NCI-H1105 treated with DMSO at 0.1 percent for 48 hours (cell line): ENCODE measurements around the gene FHIT.
A peak's percentile ranks its signal among the peaks of the same experiment; 100 is the strongest.

ENCODE experiments used
- DNase-seq: peaks from one replicate; lab custom pipeline; 2025; lab: John Stamatoyannopoulos, UW

FHIT gene

GRCh38 chr3:60325610-60326170 is 925.6 kb downstream of the FHIT start:
- no peak for DNase-seq

DNA sequence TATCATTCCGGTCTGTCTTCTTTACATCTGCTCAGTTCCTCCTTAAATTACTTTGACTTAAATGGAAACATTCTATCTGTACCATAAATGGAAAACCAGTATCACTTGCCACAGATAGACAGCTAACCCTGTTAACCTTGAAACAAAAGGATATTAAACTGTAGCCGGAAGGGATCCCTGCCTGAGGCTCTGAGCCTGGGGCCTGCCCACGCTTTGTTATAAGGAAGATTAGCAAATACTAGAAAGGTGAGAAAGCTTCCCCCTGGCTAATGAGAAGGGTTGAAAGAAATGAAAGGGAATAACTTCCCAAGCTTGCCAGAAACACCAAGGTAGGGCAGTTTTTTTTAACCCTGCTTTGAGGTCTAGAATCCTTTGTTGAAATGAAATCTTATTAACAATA is 927.6 kb downstream of the FHIT start:
- no peak for DNase-seq

GRCh38 chr3:60323180-60323579 is 928.1 kb downstream of the FHIT start:
- no peak for DNase-seq

DNA sequence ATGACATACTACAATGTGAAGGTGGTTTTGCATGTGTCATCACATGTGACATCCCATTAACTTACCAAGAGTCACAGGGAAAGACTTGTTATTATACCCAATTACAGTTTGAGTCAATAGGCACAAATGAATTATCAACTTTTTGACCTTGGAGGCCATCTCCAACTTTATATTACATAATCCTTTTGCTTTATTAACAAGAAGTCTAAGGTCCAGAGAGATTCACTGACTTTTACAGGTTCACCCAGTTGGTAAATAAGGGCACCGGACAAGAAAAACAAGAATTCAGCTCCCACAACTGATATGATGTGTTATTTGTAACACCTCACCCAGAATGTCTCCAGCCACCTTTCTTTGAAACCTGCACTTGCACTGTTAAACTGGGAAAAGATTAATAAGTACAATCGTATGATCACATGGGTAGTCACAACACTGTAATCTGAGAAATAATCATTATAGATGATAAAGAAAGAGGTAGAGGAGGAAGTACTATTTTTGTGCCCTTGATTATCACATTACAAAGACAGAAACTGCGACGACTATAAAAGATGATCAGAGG is 928.9 kb downstream of the FHIT start:
- no peak for DNase-seq

DNA sequence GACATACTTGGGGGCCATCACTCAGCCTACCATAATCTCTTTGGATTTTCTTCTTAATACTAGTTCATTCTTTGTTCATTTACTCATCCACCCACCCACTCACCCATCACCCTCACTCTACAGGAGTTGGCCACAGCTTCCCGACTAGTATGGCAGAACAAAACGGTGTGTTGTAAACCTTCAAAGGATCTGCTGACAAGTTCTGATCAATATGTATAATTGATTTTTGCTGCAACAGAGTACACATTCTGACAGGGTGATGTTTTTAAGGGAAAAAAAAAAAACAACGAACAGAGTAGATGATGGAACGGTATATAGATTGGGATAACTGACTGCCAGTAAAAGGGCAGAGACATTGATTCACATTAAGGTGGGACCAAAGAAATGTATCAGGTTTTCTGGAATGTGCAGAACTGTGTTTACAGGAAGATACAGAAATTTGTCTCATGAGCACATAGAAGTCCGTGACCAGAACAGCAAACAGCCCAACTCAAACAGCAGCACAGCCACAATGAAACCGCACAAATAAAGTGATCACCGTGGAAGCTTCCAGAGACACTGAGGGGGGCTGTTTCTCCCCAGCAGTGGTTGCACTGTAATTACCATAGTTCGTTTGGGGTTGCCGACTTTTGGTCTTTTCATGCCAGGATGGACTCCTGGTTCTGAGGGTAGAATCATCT is 931.9 kb downstream of the FHIT start:
- no peak for DNase-seq

- DNase-seq, result no peak
Observed at GRCh38 chr3:60316121-60316797, 935.0 kb downstream of the FHIT start.

DNA sequence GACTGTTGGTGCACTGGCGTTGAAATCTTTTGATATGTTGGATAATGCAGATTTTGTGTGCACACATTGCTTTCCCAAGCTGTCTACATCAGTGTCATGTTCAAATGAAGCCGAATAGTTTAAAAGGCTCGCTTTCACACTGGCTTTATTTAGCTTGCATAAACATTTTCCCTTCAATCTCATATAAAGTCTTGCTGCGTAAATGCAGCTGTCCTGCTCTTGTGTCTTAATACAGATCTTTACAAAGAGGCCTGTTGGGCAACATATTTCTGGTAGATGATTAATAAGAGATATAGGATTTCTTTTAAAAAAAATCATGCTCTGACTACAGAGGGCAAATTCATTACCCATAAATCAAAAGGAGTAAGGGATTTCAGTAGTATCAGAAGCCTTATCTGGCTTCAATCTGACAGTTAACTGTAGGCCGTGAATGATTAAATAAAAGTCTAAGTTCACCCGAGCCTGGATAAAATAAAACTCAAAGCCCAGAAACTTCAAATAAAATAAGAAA is 937.2 kb downstream of the FHIT start:
- no peak for DNase-seq

DNA sequence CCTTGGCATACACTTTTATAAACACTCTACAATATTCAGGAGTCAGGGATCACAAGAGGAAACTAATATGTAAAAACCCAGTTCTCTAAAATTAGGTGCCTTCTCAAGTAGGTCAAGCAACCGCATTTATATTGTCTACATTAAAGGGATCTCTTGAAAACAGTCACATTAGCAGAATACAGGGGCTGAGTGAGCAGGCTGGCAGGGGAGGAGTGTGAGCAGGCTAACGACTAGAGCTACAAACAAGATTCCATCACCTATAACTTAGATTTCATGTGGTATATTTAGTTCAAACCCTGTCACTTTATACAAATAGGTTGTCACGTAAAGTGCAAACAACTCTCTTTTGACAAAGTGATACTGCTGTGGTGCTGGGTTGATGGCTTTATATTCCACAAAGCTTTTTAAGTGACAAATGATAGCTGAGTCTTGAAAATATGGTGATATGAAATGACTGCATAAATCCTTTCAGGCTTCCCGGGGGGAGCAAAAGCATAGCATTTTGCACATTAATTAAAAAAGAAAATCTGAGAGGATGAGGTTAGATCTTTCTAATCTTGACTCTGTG is 937.9 kb downstream of the FHIT start:
- no peak for DNase-seq

- no peak for DNase-seq
Observed at GRCh38 chr3:60309539-60310268, 941.5 kb downstream of the FHIT start.

DNA sequence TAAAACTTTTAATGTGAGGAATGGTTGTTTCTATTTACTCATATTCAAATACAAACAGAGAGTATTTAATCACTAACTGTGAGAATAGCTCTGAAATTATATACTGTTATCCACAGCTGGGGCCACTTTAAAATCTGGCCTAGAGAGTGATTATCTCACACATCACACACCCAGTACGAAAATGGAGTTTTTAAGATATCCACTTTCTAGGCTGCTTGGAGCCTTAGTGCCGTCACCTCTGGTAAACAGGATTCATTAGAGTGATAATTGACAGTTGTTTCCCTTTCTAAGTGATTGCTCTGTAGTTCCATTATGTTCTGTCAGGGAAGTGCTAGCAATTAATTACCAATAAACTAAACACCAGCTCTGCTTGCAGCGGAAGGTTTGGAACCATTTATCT is 942.4 kb downstream of the FHIT start:
- peak; percentile 66 for DNase-seq

- DNase-seq, result no peak
Observed at GRCh38 chr3:60307562-60308199, 943.6 kb downstream of the FHIT start.

DNA sequence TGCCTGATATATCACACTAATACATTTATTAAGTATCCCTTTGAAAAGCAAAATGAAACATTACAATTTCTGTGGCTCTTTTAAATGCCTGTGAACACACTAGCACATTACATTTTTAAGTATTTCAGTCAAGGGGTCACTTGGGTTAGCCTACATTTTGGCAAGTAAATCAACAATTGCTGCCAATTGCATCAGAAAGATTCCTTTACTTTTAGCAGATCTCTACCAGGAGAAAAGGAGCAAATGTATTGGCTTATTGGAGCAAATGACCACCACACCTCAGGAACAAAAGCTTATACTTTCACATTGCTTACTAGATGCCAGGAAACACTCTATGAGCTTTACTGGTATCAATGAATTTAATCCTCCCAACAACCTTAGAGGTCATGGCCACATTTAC is 947.1 kb downstream of the FHIT start:
- no peak for DNase-seq

DNA sequence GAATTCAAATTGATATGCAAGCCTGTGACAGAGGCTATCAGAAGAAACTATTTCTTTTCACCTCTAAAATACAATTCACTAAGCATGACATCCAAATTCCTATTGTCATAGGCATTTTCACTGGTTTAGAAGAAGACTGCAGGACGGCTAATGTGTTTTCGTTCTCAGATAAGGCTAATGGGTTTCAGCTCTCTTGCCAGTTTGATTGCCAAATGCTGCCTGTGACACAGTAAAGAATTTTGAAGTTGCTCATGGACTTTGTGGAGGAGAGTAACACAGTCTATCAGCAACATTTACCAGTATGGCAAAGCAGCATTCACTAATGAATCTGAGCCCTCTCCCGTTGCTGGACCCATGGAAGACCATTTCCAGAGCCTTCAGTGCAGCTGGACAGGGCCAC is 948.1 kb downstream of the FHIT start:
- no peak for DNase-seq

- DNase-seq, result no peak
Observed at GRCh38 chr3:60301142-60301541, 950.1 kb downstream of the FHIT start.

DNA sequence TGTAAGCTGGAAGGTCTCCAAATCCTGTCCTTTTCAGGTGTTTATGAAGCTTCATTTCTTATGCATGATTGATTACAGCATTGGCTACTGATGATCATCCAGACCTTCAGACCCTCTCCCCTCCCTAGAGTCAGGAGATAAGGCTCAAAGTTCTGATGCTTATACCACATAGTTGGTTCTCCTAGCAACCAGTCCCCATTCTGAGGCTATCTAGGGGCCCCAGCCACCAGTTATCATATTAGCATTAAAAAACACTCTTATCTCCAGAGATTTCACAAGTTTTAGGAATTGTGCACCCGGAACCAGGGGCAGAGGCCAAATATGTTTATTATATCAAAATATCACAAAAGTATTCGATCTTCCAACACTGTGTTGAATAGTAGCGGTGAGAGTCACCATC is 953.1 kb downstream of the FHIT start:
- no peak for DNase-seq

- DNase-seq, result no peak
Observed at GRCh38 chr3:60294181-60294580, 957.1 kb downstream of the FHIT start.

- no peak for DNase-seq
Observed at GRCh38 chr3:60291115-60291514, 960.1 kb downstream of the FHIT start.

DNA sequence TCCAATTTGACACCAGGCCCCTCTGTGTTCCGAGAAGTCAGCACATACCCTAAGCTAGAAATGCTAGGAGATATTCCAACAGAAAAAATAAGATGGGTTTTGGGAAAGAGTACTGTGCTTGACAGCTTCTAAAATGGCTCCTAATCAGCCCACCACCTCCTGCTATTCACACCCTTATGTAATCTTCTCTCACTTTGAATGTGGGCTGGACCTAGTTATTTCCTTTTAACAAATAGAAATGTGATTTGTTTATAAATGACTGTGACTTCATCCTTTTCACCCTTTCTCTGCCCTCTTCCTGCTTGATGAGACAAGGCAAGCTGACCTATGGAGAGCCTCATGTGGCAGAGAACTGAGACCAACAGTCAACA is 961.1 kb downstream of the FHIT start:
- no peak for DNase-seq

GRCh38 chr3:60289341-60290121 is 961.7 kb downstream of the FHIT start:
- DNase-seq, result no peak

DNA sequence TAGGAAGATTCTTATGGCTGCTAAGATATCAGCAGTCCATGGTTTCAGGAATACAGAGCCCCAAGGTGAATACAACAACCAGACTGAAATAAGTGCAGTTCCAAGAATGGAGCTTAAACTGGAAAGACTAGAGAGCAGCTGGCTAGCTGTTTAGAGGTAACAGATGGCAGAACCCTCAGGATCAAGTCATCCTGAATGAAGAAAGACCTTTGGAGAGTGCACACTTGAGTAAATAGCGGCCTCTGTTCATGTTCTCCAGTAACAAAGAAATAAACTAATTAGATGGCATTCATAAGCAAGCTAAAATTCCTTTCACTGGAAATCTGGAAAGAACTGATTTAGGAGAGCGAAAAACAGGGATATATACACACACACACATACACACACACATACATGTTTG is 968.4 kb downstream of the FHIT start:
- DNase-seq, result peak; percentile 39

DNA sequence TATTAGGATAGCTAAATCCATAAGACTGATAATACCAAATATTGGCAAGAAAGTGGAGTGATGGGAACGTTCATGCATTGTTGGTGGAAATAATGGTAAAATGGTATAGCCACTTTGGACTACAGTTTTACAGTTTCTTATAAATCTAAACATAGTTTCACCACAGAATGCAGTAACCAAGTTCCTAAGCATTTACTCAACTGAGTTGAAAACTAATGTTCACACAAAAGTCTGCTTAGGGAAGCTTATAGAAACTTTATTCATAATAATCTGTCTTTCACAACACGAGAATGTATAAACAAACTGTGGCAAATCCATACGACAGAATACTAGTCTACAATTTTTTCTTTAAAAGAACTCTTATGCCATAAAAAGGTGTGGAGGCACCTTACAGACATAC is 969.3 kb downstream of the FHIT start:
- no peak for DNase-seq
